GM21526 (cell line): ENCODE measurements around the gene CDCA5.

Experiments
- ATAC-seq: cut with Tn5 transposase; IDR thresholded peaks from one replicate; pipeline ENCODE4 v1.9.1; 2021; ENCODE audit warnings: moderate library complexity; ENCODE audit not compliant: unreplicated experiment, low FRiP score

CDCA5 gene, protein sequence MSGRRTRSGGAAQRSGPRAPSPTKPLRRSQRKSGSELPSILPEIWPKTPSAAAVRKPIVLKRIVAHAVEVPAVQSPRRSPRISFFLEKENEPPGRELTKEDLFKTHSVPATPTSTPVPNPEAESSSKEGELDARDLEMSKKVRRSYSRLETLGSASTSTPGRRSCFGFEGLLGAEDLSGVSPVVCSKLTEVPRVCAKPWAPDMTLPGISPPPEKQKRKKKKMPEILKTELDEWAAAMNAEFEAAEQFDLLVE

DNA sequence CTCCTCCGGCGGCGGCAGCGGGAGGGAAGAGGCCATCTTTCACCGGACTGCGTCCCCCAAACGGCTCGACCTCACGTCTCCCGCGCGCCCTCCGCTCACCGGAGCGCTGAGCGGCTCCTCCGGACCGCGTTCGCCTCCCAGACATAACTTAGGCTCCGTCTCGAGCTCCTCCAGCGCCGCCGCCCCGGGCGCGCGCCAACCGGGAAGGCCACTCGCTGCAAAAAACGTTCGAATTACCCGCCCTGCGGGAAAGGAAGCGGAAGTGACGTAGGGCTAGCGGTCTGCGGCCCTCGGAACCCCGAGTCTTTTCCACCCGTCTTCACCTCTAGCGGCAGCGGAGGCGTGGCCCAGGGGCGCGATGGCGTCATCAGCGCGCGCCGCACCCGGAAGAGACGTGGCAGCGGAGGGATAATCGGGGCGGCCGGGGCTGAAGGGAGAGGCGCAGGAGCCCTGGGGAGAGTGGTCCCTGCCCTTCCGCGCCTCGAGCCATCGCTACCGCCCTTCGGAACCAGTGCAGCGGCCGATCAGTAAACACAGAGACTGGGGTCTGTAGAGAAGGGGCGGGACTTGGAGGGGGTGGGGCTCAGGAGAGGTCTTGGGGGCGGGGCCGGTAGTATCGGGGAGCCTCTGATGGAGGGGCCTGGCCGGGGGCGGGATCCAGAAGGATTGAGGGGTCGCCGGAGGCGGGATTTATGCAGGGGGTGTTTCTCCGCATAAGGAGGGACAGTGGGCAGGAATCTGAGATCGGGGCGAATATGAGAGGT is at the start of gene CDCA5, which contains the start of gene ZFPL1:
Gene CDCA5, minus strand, starts transcription at position 207 of the 764 bp plus-strand sequence. Its CDS starts 62 bp downstream, at position 145.
Gene ZFPL1, plus strand, starts transcription at position 389 of the 764 bp plus-strand sequence. CDS start 477 bp downstream, outside the sequence.
- ATAC-seq = peak; percentile 68

DNA sequence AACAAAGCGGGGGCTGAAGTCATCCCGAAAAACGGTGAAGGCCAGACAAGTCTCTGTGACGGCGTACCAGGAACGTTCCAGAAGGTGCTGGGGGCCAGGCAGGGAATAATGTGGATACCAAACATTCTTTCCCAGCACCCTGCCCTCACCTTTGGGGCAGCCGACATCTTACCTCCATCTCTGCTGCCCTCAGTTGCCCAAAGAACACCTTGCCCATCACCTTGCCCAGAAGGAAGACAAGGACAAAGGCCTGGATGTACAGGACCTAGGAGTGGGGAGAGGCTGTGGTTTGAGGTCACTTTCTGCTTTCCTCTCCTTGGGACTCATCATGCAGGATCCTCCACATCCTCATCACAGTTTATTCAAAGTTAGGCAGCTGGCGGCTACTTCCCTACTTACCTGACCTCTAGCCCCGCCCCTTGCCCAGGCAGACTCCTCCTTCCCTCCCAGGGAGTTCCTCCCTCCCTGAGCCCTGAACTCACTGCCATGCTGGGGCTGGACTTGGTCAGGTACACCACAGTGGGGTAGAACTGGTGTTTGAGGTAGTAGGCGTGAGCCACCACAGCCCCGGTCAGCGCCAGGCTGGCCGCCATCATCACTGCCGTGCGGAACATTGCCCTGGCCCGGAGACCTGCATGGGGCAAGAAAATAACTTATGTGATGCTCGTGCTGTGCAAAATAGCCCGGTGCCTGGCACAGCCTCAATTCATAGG is 49.3 kb upstream of the CDCA5 start:
- no peak for ATAC-seq

DNA sequence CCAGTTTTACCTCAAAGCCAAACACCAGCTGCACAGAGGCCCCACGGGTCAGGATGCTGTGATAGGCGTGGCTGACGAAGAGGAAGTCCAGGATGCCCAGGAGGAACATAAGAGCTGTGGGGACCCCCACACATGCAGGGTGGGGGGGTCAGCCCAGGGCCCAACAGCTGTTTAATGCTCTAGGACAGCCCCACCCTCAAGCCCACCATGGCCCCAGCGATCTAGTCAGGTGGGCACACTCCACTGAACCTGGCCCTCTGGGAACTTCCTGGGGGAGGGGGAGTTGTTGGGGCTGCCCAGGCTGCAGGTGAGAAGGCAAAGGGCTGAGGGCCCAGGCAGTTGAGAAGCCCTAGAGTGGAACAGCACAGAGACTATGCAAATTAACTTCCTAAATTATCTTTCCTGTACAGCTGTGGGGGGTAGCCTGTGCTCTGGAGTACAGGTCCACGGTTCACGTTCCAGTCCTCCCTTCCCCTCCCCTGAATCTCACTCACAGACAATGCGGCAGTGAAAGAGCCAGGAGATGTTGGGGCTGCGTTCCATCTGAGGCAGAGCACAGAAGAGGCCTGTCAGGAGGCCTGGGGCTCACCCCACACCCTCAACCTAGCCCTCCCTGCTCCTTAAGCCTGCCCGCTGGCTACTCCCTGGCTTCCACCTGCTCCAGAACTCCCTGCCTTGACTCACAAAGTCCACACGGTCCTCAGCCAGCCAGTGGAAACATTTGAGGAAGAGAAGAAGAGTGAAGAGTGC is 48.6 kb upstream of the CDCA5 start:
- no peak for ATAC-seq

DNA sequence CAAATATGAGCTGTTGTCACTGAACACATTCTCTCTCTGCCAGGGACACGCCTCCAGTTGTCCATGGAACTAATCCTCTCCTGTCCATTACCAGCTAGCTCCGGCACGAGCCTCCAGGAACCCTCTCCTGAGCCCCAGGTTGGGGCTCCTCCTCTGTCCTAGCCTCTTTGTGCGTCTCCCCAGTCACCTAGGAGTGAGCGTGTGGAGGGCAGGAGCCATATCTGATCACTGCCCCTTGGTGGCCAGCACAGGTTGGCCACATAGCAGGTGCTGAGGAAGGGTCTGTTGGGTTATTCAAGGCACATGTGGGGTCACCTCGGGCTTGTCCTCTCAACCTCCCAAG is 48.0 kb upstream of the CDCA5 start:
- no peak for ATAC-seq

DNA sequence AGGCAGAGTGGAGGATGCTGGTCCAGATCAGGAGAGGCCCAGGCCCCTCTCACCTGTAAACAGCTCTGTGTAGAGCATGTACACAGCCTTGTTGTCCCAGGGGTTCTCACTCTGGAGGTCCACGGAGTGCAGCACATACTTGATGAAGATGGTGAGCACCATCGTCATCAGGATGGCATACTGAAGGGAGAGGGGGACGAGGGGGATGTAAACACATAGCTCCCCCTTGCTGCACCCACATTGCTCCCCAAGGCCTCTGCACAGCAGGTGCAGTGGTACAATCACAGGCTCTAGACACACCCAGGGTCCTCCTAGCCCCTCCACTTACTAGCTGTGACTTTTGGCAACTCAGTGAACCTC is 47.6 kb upstream of the CDCA5 start:
- no peak for ATAC-seq

DNA sequence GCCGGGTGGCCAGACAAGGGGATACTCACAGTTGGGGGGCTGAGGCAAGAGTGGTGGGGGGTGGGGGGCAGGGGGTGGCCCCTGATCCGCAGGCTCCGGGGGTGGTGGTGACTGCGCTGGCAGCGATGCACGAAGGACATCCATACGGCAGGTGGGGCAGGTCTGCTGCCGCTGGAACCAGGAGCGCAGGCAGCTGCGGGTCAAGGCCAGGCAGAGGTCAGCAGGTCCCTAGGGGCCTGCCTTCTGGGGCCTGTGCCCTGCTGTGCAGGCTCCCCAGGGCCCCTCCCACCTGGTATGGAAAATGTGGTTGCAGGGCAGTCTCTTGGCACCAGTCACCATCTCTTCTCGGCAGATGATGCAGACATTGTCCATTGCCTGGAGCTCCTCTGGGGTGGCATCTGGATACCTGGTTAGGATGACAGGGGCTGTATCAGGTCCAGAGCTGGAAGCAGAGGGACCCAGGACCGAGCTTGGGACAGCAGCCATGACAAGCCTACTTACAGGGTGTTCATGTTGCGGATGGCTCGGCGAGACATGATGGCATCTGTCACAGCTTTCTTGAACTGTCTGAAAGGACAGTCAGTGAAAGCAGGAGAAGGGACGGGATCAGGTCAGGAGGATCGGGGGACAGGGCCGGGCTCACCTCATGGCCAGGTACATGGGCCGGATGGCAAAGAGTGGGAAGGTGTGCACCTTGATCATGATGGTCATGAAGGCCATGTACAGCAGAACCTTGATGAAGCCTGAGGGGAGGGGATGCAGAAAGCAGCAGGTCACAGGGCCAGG is 47.0 kb upstream of the CDCA5 start:
- ATAC-seq = no peak

DNA sequence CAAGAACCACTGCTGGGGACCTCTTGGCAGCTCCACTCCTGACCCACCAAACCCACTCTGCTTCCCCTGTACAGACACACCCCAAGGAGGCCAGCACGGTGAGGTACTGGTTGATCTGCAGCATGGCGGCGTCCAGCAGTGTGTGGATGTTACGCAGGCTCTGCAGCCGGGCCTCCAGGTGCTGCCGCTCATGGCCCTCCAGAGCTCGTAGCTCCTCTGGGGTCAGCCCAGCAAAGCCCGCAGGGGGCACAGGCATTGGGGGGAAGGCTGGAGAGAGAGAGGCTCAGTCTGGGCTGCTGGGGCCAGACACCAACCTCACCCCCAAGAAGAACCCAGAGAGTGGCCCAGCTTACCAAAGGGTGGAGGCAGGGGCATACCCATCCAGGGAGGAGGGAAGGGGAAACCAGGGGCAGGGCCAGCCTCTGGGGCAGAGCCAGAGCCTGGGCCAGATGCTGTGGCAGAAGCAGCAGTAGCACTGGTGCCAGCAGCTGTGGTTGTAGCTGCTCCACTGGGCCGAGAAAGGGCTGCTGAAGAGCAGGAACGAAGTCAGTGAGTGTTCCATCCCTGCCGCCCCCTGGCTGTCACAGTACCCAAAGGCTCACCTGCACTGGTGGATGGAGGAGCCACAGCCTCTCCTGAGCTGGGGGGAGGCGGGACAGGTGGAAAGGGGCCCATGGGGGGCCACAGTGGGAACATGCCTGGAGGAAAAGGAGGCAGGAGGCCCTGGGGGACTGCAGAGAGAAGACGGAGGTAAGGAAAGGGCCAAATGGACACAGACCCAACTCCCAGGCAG is 46.0 kb upstream of the CDCA5 start:
- ATAC-seq = no peak

DNA sequence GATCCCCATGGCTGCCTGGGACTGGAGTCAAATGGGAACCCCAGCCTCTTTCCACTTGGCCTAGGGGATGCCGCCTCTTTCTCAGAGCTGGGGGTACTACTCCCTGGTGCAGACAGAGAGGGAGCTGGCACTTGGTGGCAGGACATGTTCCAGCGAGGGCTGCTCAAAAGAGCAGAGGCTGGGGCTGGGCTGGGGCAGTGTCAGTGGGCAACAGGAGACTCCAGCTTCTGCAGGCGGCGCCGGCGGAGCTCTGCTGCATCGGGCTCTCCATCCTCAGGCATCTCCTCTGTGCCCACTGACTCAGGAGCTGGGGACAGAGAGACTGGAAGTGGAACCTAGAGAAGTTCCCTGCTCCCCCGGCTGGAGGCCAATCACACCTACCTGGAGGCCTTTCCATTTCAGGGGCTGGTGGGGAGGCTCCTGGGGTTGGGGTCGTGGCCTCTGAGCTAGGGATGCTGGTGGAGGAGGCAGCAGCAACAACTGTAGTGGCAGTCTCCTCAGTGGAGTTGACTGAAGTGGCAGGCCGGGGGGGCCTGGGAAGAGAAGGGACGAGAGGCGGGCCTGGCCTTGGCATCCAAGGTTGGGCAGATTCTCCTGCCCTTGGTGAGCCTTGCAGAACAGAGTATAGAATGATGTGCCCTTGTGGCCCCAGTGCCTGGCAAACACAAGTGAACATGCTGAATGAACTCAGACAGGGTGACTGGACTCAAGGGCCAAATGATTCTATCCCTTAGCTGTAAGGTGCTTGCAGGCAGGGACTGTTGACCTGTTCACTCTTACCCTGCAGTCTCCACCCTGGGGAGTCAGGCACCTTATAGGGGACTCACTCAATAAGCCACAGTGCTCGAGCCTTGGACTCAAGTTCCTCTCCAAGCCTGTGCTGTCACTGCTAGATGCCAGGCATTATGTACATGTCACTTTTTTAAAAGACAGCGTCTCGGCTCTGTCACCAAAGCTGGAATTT is 44.6 kb upstream of the CDCA5 start:
- no peak for ATAC-seq

DNA sequence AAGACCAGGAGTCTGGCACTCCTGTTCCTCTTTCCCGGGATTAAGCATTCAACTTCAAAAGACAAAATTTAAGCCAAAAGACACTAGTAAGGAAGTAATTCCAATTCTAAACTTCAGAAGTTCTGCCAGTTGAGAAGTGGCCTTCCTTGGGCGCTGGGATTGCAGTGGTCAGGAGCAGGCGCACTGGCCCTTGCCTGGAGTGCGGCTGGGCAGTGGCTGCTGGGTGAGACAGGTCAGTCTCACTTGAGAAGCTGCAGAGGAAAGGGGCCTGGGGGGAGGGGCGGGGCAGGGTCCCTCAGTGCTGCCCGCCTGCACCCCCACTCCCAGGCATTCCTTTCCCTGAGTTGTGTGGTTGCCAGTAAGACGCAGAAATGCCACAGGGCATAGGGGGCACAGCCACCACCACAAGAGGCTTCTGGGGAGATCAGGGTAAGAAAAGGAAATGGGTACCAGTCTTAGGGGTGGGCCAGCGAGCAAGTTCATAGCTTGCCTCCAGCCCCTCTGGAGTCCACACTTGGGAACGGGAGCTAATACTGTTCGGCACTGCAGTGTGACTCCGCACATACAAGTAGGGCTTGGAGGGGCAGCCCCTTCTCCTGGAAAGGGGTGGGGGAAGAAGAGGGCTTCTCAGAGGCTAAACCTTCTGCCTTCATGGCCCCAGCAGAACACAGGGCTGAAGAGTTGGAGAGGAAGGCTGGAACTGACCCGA is 43.8 kb upstream of the CDCA5 start:
- ATAC-seq = no peak

DNA sequence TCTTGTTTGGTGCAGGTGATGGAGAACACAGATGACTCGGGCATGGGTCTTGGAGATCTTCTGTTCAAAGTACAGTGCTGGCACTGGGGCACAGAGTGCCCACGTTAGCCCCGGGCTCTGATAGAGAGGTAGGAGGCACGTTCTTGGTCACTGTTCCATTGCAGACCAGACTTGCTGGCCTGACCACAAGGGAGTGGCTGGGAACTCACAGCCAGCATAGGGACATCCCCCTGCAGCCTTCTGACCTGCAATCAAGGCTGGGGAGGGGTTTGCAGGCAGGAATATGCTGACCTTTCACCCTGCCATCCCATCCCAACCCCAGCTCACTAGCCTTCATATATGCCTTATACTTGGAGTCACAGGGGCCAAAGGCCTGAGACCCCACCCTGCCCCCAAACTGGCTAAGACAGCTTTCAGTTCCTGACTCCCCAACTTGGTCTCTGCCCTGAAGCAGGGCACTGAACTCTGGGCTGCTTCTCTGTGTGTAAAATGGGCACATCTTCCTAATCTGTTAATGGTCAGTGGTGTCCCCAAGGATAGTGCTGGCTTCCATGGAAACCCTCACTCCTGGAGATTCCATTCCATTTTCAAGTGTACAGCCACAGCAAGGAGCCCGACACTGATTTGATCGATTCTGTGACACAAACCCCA is 42.9 kb upstream of the CDCA5 start:
- no peak for ATAC-seq

DNA sequence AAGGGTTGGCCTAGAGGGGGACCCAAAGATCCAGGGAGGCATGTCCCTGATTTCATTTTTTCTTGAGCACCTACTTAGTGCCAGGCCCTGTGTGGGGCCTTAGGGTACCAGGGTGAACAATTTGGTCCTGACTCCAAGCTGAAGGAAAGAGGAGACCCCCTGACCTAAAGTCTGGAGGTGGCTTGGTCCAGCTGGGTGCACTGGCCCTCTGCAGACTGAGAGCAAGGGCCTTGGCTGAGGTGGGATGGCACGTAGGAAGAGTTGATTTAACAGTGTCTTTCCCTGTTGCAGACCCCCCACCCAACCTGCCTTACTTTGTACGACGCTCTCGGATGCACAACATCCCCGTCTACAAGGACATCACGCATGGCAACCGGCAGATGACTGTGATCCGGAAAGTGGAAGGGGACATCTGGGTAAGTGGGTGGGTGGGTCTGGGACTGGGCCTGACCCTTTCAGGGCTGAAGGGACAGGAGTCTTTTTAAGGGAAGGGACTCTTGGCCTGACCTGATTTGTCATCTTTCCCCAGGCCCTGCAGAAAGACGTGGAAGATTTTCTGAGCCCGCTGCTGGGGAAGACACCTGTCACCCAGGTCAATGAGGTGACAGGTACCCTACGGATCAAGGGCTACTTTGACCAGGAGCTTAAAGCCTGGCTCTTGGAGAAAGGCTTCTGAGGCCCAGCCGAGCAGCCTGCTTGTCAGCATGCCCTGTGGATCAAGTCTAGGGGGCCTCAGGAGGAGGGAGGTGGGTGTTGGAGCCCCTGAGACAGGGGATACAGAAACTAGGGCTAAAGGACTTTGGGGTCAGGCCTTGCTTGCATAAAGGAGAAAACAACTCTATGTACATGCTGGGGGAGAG is 41.6 kb upstream of the CDCA5 start:
- no peak for ATAC-seq

DNA sequence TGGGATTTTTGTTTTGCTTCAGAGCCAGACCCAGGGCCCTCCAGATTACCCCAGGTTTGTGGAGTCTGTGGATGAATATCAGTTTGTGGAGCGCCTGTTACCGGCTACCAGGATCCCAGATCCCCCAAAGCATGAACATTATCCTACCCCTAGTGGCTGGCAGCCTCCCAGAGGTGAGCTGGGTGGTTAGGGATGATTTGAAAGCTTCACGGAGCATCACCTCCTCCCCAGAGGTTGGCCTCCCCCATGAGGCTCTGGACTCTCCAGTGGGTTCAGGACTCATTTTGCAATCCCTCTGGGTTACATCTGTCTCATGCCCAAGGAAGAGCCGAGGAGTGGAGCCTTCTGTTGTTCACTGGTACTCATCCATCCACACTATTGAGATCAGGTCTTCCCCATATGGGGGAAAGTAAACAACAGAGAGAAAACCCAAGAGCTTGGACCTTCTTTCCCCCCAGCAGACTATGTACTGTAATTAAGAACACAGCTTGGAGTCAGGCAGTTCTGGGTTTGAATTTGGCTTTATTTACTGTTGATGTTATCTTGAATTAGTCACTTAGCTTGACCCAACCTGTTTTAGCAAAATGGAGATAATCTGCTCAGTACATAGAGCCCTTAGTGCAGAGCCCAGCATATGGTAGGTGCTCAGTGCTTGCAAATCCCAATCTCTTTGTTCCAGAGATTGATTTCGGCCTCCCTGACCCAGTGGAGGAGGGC is 40.8 kb upstream of the CDCA5 start:
- no peak for ATAC-seq

DNA sequence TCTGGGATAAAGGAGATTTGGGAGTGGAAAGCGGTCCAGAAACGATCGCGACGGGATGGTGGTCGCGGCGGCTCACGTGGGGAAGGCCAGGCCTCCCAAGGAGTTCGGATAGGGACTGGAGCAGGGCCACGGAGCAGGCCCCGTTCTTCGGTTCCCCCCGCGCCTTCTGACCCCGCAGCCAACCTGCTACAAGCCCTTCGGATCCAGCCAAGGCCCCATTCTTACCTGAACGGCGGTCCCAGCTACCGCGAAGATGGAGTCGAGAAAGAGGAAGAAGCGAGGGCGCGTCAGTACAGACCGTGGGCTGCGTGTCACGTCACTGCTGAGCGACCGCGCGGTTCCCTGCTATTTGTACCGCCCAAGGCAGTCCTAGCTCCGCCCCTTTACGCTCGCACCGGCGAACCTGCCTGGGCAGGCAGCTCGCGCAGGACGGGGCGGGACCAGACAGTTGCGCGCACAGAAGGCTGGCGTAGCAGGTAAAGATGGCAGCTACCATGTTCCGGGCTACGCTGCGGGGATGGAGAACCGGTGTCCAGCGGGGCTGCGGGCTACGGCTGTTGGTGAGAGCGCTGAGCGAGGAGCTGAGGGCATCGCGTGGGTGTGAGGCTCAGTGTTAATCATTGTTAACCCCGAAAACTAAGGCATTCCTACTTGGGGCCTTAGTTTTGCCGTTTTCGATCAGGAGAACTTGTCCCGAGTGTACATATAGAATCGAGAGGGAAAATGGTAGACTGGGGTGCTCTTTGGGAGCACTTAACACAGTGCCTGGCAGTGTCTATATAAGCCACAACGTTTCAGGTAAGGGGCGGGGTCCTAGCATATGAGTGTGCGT is 38.2 kb upstream of the CDCA5 start, which contains the start of the genes FAU and MRPL49:
Gene FAU, minus strand, starts transcription at position 270 of the 832 bp plus-strand sequence. CDS start 321 bp downstream, outside the sequence.
Gene MRPL49, plus strand, starts transcription at position 457 of the 832 bp plus-strand sequence. Its CDS starts 26 bp downstream, at position 483.
- ATAC-seq = peak; percentile 53

DNA sequence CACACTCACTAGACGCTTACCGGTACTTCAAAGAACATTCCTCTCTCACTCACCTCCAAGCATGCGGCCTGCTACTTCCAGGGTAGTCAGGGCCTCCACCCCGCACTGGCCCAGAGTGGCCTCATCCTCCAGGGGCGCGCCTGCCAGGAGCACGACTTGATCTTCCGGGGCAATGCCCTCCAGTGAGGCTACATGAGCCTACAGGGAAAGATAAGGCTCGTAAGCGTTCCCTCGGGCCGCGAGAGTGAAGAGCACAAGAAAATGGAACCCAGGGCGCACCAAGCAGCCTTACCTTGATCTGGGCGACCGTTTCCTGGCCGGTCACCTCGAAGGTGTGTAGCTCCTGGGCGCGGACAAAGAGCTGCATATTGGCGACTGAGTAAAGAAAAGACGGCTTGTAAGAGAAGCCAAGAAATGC is 37.6 kb upstream of the CDCA5 start:
- ATAC-seq = no peak
